C4-2B (cell line): ENCODE results near the gene SNRNP70.

Experiments
- H3K27ac ChIP-seq: fragments of 450-650 bp; 2 replicates; pipeline ENCODE4 v1.5.1; 2017
- ZFX ChIP-seq: fragments of 450-650 bp; IDR thresholded peaks from 2 replicates; pipeline ENCODE4 v1.6.1; 2017
- TF ChIP-seq, protein P1 (sequence below): fragments of 450-650 bp; conservative IDR thresholded peaks from 2 replicates; pipeline ENCODE4 v1.5.1; 2017; ENCODE audit warnings: mild to moderate bottlenecking

Gene SNRNP70

DNA sequence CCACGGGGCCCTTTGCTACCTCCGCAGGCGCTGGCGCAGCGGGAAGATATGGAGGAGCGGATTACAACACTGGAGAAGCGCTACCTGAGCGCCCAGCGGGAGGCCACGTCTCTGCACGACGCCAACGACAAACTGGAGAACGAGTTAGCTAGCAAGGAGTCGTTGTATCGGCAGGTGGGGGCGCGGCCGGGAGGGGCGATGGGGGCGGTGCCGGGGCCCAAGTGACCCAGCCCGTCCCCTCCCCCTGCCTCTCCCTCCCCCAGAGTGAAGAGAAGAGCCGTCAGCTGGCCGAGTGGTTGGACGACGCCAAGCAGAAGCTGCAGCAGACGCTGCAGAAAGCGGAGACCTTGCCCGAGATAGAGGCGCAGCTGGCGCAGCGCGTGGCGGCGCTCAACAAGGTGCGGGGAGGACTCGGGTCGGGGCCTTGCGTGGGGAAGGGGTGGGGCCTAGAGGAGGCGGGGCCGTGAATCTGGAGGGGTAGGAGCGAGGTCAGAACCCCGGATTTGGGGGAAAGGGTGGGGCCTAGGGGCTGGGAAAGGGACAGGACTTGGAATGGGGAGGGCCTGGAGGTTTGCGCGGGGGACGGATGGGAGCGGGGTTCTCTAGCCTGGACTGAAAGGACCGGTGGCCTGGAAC, 47.8 kb downstream of the SNRNP70 start:
- H3K27ac ChIP-seq: no peak overlapping the region
- no peak for TF ChIP-seq ZFX
- TF ChIP-seq, protein P1, sequence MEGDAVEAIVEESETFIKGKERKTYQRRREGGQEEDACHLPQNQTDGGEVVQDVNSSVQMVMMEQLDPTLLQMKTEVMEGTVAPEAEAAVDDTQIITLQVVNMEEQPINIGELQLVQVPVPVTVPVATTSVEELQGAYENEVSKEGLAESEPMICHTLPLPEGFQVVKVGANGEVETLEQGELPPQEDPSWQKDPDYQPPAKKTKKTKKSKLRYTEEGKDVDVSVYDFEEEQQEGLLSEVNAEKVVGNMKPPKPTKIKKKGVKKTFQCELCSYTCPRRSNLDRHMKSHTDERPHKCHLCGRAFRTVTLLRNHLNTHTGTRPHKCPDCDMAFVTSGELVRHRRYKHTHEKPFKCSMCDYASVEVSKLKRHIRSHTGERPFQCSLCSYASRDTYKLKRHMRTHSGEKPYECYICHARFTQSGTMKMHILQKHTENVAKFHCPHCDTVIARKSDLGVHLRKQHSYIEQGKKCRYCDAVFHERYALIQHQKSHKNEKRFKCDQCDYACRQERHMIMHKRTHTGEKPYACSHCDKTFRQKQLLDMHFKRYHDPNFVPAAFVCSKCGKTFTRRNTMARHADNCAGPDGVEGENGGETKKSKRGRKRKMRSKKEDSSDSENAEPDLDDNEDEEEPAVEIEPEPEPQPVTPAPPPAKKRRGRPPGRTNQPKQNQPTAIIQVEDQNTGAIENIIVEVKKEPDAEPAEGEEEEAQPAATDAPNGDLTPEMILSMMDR: no peak

DNA sequence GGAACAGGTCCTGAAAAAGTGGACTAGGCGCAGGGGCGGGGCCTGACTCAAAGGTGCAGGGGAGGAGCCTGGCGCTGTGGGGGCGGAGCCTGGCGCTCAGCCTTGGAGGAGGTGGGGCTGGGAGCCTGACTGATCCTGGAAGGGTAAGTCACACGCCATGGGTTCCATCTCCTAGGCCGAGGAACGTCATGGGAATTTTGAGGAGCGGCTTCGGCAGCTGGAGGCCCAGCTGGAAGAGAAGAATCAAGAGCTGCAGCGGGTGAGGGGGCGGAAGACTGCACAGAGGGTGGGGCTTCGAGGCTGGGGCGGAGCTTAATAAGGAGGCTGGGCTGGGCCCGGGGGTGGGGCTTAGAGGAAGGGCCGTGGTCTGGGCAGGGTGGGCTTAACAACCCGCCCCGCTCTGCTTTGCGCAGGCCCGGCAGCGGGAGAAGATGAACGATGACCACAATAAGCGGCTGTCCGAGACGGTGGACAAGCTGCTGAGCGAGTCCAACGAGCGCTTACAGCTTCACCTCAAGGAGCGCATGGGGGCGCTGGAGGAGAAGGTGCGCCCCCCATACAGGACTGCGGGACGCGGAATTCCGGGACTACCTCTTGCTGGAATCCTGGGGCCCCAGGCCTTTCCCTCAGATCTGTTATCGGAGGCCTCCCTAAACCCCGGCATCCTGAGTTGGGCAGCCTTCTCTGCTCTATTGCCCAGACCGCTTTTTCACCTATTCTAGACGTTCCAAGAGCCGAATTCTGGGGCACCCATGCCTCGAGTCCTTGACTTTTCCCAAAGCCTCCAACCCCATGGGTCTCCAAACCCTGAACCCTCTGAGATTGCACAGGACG, 48.6 kb downstream of the SNRNP70 start:
- TF ChIP-seq, protein P1: no peak
- TF ChIP-seq ZFX: no peak
- peak overlapping the region; percentile 45 for H3K27ac ChIP-seq

DNA sequence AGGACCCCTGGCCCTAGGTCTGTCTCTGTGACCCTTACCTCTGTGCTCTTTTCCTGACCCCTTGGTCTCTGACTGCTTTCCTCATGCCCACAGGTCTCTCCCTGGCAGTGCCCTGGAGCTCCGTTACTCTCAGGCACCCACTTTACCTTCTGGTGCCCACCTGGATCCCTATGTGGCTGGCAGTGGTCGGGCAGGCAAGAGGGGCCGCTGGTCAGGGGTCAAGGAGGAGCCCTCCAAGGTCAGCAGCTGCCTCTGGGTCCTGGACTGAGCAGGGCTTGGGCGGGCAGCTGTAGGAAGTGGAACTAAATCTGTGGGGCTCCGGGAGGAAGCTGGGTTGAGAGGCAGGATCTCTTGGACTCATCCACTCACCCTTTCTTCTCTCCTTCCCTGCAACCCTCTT, 50.4 kb downstream of the SNRNP70 start:
- no peak for TF ChIP-seq ZFX
- peak overlapping the region; percentile 46 for H3K27ac ChIP-seq

DNA sequence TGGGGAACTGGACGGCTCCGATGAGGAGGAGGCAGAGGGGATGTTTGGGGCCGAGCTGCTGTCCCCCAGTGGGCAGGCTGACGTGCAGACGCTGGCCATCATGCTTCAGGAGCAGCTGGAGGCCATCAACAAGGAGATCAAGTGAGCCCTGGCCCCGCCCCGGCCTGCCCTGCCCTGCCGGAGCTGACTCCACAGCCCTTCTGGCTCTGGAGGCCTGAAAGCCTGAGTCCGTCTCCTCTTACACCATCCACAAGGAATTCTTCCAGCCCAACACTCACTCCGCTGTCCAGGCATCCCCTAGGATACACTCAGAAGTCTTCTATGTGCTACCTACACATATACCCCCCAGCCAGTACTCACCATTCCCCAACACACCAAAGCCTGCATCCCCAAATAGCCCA, 51.5 kb downstream of the SNRNP70 start:
- H3K27ac ChIP-seq: no peak overlapping the region
- TF ChIP-seq, protein P1: no peak
- TF ChIP-seq ZFX: no peak

DNA sequence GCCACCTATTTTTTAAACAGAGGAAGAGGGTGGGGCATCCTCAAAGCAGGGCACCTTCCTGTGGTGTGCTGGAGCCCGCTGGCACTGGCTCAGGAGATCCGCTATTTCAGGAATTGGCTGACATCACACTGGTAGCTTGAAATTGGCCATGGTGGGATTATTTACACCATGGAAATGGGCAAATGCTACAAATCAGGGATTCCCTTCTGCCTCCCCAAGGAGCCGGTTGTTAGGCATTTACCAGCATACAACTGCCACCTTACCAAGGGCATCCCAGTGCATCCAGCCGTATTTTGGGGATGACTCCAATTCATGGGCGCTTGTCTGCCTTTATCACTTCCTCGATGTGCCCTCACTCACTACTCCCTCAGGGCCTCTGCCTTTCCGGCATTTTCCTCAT, 55.7 kb downstream of the SNRNP70 start:
- no peak overlapping the region for H3K27ac ChIP-seq
- no peak for TF ChIP-seq ZFX
- TF ChIP-seq, protein P1: no peak

DNA sequence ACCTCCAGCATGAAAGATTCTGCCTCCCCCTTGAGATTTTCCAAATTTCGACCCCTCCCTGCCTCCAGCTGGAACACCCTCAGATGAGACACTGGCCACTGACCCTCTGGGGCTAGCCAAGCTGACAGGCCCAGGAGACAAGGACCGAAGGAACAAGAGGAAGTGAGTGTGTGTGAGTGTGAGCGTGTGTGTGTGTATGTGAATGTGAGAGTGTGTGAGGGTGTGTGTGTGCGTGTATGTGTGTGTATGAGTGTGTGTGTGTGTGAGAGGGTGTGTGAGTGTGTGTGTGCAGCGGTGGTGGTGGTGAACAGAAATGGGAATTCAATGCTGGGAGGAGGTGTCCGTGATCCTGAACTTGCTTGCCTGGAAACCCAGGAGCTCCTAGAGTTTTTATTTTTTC, 56.1 kb downstream of the SNRNP70 start:
- TF ChIP-seq, protein P1: no peak
- no peak for TF ChIP-seq ZFX
- no peak overlapping the region for H3K27ac ChIP-seq

DNA sequence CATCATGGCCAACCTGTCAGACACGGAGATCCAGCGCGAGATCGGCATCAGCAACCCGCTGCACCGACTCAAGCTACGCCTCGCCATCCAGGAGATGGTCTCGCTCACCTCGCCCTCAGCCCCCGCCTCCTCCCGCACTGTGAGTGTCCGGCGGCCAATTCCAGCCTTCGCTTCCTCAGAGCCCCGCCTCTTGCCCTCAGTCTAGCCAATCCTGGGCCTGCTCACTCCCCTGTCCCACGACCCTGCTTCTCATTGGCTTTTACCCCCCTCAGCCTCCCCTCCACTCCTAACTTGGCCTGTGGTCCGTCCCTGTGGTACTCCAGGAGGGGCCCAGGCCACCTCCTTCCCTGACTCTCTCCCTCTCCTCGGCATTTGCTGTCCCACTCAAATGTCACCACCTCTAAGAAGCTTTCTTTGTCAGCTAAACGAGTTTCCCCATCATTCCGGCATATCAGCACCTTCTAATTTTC, 57.6 kb downstream of the SNRNP70 start:
- H3K27ac ChIP-seq: peak overlapping the region; percentile 48
- TF ChIP-seq, protein P1: no peak
- no peak for TF ChIP-seq ZFX
